Measurements from ENCODE around the gene SEC24D. TPM values are rescaled to one million over a fixed set of nuclear protein-coding genes. Genes with fewer than 3 reads are reported as not detected.

SEC24D gene
- total and polyA plus RNA-seq, 4 donors = 11.4 to 77.2 (median 52.0) TPM

- Histone ChIP-seq H3K36me3 (ENCODE audit: control insufficient read depth in 4 of 4, insufficient read depth in 4 of 4, low read length in 4 of 4) (peaks cover 9 to 17% (median 14%) of the 10 kb centered on the region in 4 donors), H3K9ac (ENCODE audit: insufficient read depth in 1 of 2, low read length in 2 of 2) (no peak overlapping the region), H3K4me1 (ENCODE audit: control insufficient read depth in 5 of 5, insufficient read depth in 5 of 5, low read length in 5 of 5) (no peaks in the 10 kb centered on the region), H3K27me3 (ENCODE audit: control insufficient read depth in 3 of 3, insufficient read depth in 3 of 3, low read length in 2 of 3) (no peaks in the 10 kb centered on the region), H3K27ac (ENCODE audit: low read depth in 1 of 2, low read length in 1 of 2) (no peak overlapping the region), H3K4me3 (no peak overlapping the region), H3K9me3 (ENCODE audit: control insufficient read depth in 4 of 4, insufficient read depth in 3 of 4, low read length in 3 of 4) (no peaks in the 10 kb centered on the region)
- DNase-seq (no peak), ATAC-seq (ENCODE audit: insufficient read depth, low FRiP score) (no peak)
- TF ChIP-seq CTCF (IDR thresholded peaks at IDR 0.05; ENCODE audit: control extremely low read depth, extremely low read depth) = no peak
- 90 to 94% methylated on average over 4 of the region's 4 CpGs for WGBS, 2 donors
These were observed 121.2 kb downstream of the SEC24D start for GRCh38 chr4:118714682-118715081.

DNA sequence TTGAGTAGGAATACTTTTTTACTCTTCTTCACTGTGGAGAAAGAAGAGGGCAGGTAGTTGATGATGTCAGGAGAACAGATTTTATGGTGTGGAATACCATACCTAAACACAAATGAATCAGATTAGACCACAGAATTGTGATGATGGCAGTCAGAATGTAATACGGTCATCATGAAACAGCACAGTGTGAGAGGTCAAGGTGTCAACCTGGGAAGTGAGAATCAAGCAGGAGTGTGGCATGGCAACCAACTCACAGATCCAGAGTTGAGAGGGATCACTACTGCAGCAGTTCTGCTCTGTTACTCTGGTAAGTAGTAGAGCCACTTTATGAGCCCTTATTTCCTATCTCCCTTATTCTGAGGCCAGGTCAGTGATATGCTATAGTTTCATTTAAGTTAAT is 123.1 kb downstream of the SEC24D start:
- no peaks in the 10 kb centered on the region for H3K4me1 ChIP-seq (ENCODE audit: control insufficient read depth in 5 of 5, insufficient read depth in 5 of 5, low read length in 5 of 5)
- no peak for TF ChIP-seq CTCF (IDR thresholded peaks at IDR 0.05; ENCODE audit: control extremely low read depth, extremely low read depth)
- H3K36me3 ChIP-seq (ENCODE audit: control insufficient read depth in 4 of 4, insufficient read depth in 4 of 4, low read length in 4 of 4) = peaks cover 9 to 25% (median 14%) of the 10 kb centered on the region in 4 donors
- WGBS, 2 donors = 76 to 86% methylated on average over 1 of the region's 1 CpG
- H3K27ac ChIP-seq (ENCODE audit: low read depth in 1 of 2, low read length in 1 of 2) = no peak overlapping the region
- no peak for DNase-seq
- no peak for ATAC-seq (ENCODE audit: insufficient read depth, low FRiP score)
- H3K27me3 ChIP-seq (ENCODE audit: control insufficient read depth in 3 of 3, insufficient read depth in 3 of 3, low read length in 2 of 3) = no peaks in the 10 kb centered on the region
- H3K4me3 ChIP-seq = peak overlapping the region; percentile 9
- no peaks in the 10 kb centered on the region for H3K9me3 ChIP-seq (ENCODE audit: control insufficient read depth in 4 of 4, insufficient read depth in 3 of 4, low read length in 3 of 4)
- H3K9ac ChIP-seq (ENCODE audit: insufficient read depth in 1 of 2, low read length in 2 of 2) = no peak overlapping the region

GRCh38 chr4:118711052-118711451 is 124.9 kb downstream of the SEC24D start:
- 95 to 98% methylated on average over 2 of the region's 2 CpGs for WGBS, 2 donors
- H3K36me3 ChIP-seq (ENCODE audit: control insufficient read depth in 4 of 4, insufficient read depth in 4 of 4, low read length in 4 of 4) = peaks cover 10 to 33% (median 18%) of the 10 kb centered on the region in 4 donors
- H3K4me1 ChIP-seq (ENCODE audit: control insufficient read depth in 5 of 5, insufficient read depth in 5 of 5, low read length in 5 of 5) = no peaks in the 10 kb centered on the region
- no peak for ATAC-seq (ENCODE audit: insufficient read depth, low FRiP score)
- H3K27ac ChIP-seq (ENCODE audit: low read depth in 1 of 2, low read length in 1 of 2) = no peak overlapping the region
- H3K9me3 ChIP-seq (ENCODE audit: control insufficient read depth in 4 of 4, insufficient read depth in 3 of 4, low read length in 3 of 4) = no peaks in the 10 kb centered on the region
- no peaks in the 10 kb centered on the region for H3K27me3 ChIP-seq (ENCODE audit: control insufficient read depth in 3 of 3, insufficient read depth in 3 of 3, low read length in 2 of 3)
- H3K4me3 ChIP-seq = no peak overlapping the region
- no peak for DNase-seq
- H3K9ac ChIP-seq (ENCODE audit: insufficient read depth in 1 of 2, low read length in 2 of 2) = no peak overlapping the region
- no peak for TF ChIP-seq CTCF (IDR thresholded peaks at IDR 0.05; ENCODE audit: control extremely low read depth, extremely low read depth)

GRCh38 chr4:118703118-118703517 is 132.8 kb downstream of the SEC24D start:
- no peak for DNase-seq
- peaks cover 16 to 48% (median 36%) of the 10 kb centered on the region in 4 donors for H3K36me3 ChIP-seq (ENCODE audit: control insufficient read depth in 4 of 4, insufficient read depth in 4 of 4, low read length in 4 of 4)
- 46 to 97% methylated on average over 2 of the region's 2 CpGs for WGBS, 2 donors

More at GRCh38 chr4:118703118-118703517, 132.8 kb downstream of the SEC24D start:
- Histone ChIP-seq H3K9ac (ENCODE audit: insufficient read depth in 1 of 2, low read length in 2 of 2) (no peak overlapping the region), H3K27ac (ENCODE audit: low read depth in 1 of 2, low read length in 1 of 2) (no peak overlapping the region), H3K4me3 (no peak overlapping the region), H3K27me3 (ENCODE audit: control insufficient read depth in 3 of 3, insufficient read depth in 3 of 3, low read length in 2 of 3) (no peaks in the 10 kb centered on the region), H3K4me1 (ENCODE audit: control insufficient read depth in 5 of 5, insufficient read depth in 5 of 5, low read length in 5 of 5) (no peaks in the 10 kb centered on the region), H3K9me3 (ENCODE audit: control insufficient read depth in 4 of 4, insufficient read depth in 3 of 4, low read length in 3 of 4) (no peaks in the 10 kb centered on the region)
- TF ChIP-seq CTCF (IDR thresholded peaks at IDR 0.05; ENCODE audit: control extremely low read depth, extremely low read depth) = no peak
- ATAC-seq (ENCODE audit: insufficient read depth, low FRiP score) = no peak
